ENCODE measurements around the gene LRRC43. TPM values are rescaled to one million over a fixed set of nuclear protein-coding genes. Genes with fewer than 3 reads are reported as not detected.

The LRRC43 gene
- total RNA-seq, 2 experiments from 2014 or later, result not detected

GRCh38 chr12:122144885-122145284, 38.0 kb upstream of the LRRC43 start:
- ChIA-PET CTCF (no interaction called here), POLR2A (no interaction called here)
- Histone ChIP-seq H3K4me1 (ENCODE audit: insufficient read depth, low read length) (no peaks in the 10 kb centered on the region), H3K27me3 (ENCODE audit: control insufficient read depth in 1 of 2, insufficient read depth in 2 of 2, low read length in 2 of 2) (no peaks in the 10 kb centered on the region), H3K9me3 (ENCODE audit: control insufficient read depth in 1 of 2, insufficient read depth in 1 of 2, low read length in 2 of 2) (no peaks in the 10 kb centered on the region), H3K27ac (ENCODE audit: low read depth in 1 of 2, low read length in 2 of 2) (no peak overlapping the region), H3K4me3 (ENCODE audit: low read length) (no peak overlapping the region), H3K36me3 (ENCODE audit: insufficient read depth, low read length) (peaks cover 31% of the 10 kb centered on the region)
- H3K9me3 Mint-ChIP-seq, result no peaks in the 10 kb centered on the region
- no peak overlapping the region for H3K27ac Mint-ChIP-seq
- no peak for ATAC-seq (ENCODE audit: poor library complexity)
- H3K4me3 Mint-ChIP-seq, result no peak overlapping the region
- intact Hi-C loops (cut with DNase I, micrococcal nuclease), result no loop called here
- TF ChIP-seq, protein P1, sequence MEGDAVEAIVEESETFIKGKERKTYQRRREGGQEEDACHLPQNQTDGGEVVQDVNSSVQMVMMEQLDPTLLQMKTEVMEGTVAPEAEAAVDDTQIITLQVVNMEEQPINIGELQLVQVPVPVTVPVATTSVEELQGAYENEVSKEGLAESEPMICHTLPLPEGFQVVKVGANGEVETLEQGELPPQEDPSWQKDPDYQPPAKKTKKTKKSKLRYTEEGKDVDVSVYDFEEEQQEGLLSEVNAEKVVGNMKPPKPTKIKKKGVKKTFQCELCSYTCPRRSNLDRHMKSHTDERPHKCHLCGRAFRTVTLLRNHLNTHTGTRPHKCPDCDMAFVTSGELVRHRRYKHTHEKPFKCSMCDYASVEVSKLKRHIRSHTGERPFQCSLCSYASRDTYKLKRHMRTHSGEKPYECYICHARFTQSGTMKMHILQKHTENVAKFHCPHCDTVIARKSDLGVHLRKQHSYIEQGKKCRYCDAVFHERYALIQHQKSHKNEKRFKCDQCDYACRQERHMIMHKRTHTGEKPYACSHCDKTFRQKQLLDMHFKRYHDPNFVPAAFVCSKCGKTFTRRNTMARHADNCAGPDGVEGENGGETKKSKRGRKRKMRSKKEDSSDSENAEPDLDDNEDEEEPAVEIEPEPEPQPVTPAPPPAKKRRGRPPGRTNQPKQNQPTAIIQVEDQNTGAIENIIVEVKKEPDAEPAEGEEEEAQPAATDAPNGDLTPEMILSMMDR (IDR thresholded peaks at IDR 0.05), result no peak
- DNase-seq, result no peak
- peaks cover 4% of the 10 kb centered on the region for H3K4me1 Mint-ChIP-seq (ENCODE audit: low read depth)
- no peaks in the 10 kb centered on the region for H3K27me3 Mint-ChIP-seq
- peaks cover 33% of the 10 kb centered on the region for H3K36me3 Mint-ChIP-seq (ENCODE audit: low read depth)

DNA sequence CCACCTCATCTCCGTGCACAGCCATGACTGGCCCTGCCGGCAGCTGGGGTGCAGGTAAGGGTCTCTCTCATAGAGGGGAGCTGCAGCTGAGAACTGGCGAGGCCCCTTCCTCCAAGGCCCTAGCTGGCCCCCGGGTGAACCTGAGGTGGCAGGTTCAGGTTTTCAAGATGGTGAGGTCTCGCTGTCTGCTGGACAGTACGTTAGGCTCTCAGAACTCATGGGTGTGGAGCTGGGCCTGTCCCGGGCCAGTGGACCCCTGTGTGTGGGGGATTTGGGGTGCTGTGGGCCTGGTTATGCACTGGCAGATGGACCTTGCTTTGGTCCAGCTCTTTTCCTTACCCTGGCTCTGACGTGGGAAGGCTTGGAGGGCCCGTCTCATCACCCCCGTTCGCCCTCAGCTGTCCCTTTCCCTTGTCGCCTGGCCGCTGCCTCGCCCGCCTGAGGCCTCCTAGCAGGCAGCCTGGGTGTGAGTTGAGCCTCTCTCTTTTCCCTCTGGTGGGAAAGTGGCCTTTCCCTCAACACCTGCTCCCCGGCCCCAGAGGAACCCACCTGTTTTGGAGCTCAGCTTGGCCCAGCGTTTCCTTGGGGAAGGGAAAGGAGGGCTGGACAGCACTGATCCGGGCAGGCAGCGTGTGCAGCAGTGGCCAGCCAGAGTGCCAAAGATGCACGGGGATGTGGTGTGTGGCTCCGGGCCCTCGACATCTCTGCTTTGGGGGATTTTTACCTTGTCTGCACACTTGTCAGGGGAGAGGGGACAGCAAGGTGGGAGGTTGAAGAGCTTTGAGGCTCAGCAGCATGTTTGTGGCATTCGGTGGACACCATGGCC, 37.2 kb upstream of the LRRC43 start:
- H3K36me3 ChIP-seq (ENCODE audit: insufficient read depth, low read length), result peaks cover 25% of the 10 kb centered on the region
- ChIA-PET POLR2A (no interaction called here), CTCF (no interaction called here)
- no peaks in the 10 kb centered on the region for H3K4me1 ChIP-seq (ENCODE audit: insufficient read depth, low read length)
- Mint-ChIP-seq H3K27me3 (no peaks in the 10 kb centered on the region), H3K9me3 (no peaks in the 10 kb centered on the region), H3K4me3 (no peak overlapping the region), H3K36me3 (ENCODE audit: low read depth) (peaks cover 26% of the 10 kb centered on the region), H3K27ac (no peak overlapping the region), H3K4me1 (ENCODE audit: low read depth) (peaks cover 4% of the 10 kb centered on the region)
- no peak overlapping the region for H3K4me3 ChIP-seq (ENCODE audit: low read length)
- ATAC-seq (ENCODE audit: poor library complexity), result no peak
- H3K27me3 ChIP-seq (ENCODE audit: control insufficient read depth in 1 of 2, insufficient read depth in 2 of 2, low read length in 2 of 2), result no peaks in the 10 kb centered on the region
- intact Hi-C loops (cut with DNase I, micrococcal nuclease), result no loop called here
- no peaks in the 10 kb centered on the region for H3K9me3 ChIP-seq (ENCODE audit: control insufficient read depth in 1 of 2, insufficient read depth in 1 of 2, low read length in 2 of 2)
- no peak for DNase-seq
- TF ChIP-seq, protein P1 (IDR thresholded peaks at IDR 0.05), result no peak
- no peak overlapping the region for H3K27ac ChIP-seq (ENCODE audit: low read depth in 1 of 2, low read length in 2 of 2)

DNA sequence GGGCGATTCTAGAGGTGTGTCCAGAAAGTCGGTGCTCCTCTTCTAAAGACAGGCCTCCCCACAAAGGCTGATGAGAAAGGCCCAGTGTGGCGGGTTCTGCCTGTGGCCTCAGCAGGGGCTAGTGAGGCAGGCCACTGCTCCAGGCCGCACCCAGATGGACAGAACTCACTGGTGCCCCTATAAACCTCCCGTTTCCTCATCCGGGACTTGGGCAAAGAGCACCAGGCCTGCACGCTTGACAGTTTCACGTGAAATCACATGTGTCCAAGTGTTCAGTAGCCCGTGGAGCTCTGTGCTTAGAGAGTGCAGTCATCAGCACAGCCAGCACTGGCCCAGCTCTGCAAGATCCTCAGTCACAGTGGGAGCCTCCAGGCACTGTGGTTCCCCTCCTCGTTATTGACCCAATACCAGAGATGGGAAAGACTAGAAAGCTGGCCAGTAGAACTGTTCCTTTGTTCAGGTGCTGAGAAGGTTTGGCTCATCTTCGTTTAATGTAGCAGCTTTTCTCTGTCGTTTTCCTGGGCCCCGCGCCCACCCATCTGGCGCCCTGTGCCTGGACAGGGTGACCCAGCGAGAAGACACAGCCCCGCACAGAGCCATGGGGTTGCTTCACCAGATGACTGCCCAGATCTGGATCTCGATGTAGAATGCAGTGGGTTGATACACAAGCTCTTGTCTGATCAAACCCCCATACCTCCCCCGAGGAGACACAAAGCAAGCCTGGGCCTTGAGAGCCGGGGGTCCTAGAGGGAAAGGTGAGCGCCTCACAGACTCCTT, 35.2 kb upstream of the LRRC43 start:
- H3K4me3 ChIP-seq (ENCODE audit: low read length), result no peak overlapping the region
- intact Hi-C loops (cut with DNase I, micrococcal nuclease), result no loop called here
- no peak overlapping the region for H3K27ac ChIP-seq (ENCODE audit: low read depth in 1 of 2, low read length in 2 of 2)
- no peak for ATAC-seq (ENCODE audit: poor library complexity)
- POLR2A ChIA-PET, result no interaction called here
- TF ChIP-seq, protein P1 (IDR thresholded peaks at IDR 0.05), result no peak
- CTCF ChIA-PET, result no interaction called here
- H3K27me3 Mint-ChIP-seq, result no peaks in the 10 kb centered on the region
- H3K27me3 ChIP-seq (ENCODE audit: control insufficient read depth in 1 of 2, insufficient read depth in 2 of 2, low read length in 2 of 2), result no peaks in the 10 kb centered on the region
- H3K9me3 ChIP-seq (ENCODE audit: control insufficient read depth in 1 of 2, insufficient read depth in 1 of 2, low read length in 2 of 2), result no peaks in the 10 kb centered on the region
- H3K4me1 Mint-ChIP-seq (ENCODE audit: low read depth), result peaks cover 4% of the 10 kb centered on the region
- H3K27ac Mint-ChIP-seq, result no peak overlapping the region
- peaks cover 11% of the 10 kb centered on the region for H3K36me3 Mint-ChIP-seq (ENCODE audit: low read depth)
- H3K36me3 ChIP-seq (ENCODE audit: insufficient read depth, low read length), result peaks cover 5% of the 10 kb centered on the region
- H3K4me1 ChIP-seq (ENCODE audit: insufficient read depth, low read length), result no peaks in the 10 kb centered on the region
- no peak overlapping the region for H3K4me3 Mint-ChIP-seq
- no peaks in the 10 kb centered on the region for H3K9me3 Mint-ChIP-seq
- DNase-seq, result no peak

All from CD4-positive, alpha-beta T cell (primary cell).